ENCODE results near the gene PRELID2. TPM values are rescaled to one million over a fixed set of nuclear protein-coding genes. Genes with fewer than 3 reads are reported as not detected.
"Not testable (repeated sequence)": the region's sequence is repeated elsewhere in the genome, so short reads cannot be mapped to it uniquely, and the experiment has no call there.

PRELID2 gene
- total RNA-seq, 4 donors from 2014 or later = 23.9 to 143 (median 106) TPM

GRCh38 chr5:145803112-145804004 is 31.8 kb downstream of the PRELID2 start:
- no peak overlapping the region for H3K27ac ChIP-seq
- DNase-seq = no peak
- no peaks in the 10 kb centered on the region for H3K9me3 ChIP-seq
- H3K27me3 ChIP-seq = no peaks in the 10 kb centered on the region
- 83 to 86% methylated on average over 5 to 9 of the region's 9 CpGs for WGBS, 2 donors (ENCODE audit: low coverage in 1 of 2)
- in situ Hi-C loops (cut with MboI; ENCODE audit: low pct_ligation_motif_present in 1 of 4, low pct_unique_long_range_greater_than_20kb in 1 of 4, low sequenced_read_pairs in 3 of 4) = no loop called here
- no peak overlapping the region for H3K4me3 ChIP-seq
- peaks cover 0 to 6% (median 2%) of the 10 kb centered on the region in 4 donors for H3K4me1 ChIP-seq
- TF ChIP-seq CTCF (IDR thresholded peaks at IDR 0.05) (no peak), POLR2AphosphoS5 (IDR thresholded peaks at IDR 0.05) (no peak), EP300 (IDR thresholded peaks at IDR 0.05; ENCODE audit: low read depth) (no peak), POLR2A (IDR thresholded peaks at IDR 0.05) (no peak)
- H3K36me3 ChIP-seq = no peaks in the 10 kb centered on the region
- intact Hi-C loops (cut with DNase I; ENCODE audit: low total_unique reads) = no loop called here

- Histone ChIP-seq H3K9me3 (no peaks in the 10 kb centered on the region), H3K27me3 (no peaks in the 10 kb centered on the region), H3K36me3 (peaks cover 0 to under 1% (median 0%) of the 10 kb centered on the region in 4 donors), H3K4me1 (peaks cover 0 to 6% (median 2%) of the 10 kb centered on the region in 4 donors), H3K27ac (no peak overlapping the region), H3K4me3 (no peak overlapping the region)
- in situ Hi-C loops (cut with MboI; ENCODE audit: low pct_ligation_motif_present in 1 of 4, low pct_unique_long_range_greater_than_20kb in 1 of 4, low sequenced_read_pairs in 3 of 4) (no loop called here), intact Hi-C loops (cut with DNase I; ENCODE audit: low total_unique reads) (no loop called here)
- TF ChIP-seq POLR2AphosphoS5 (IDR thresholded peaks at IDR 0.05) (no peak), POLR2A (IDR thresholded peaks at IDR 0.05) (no peak), EP300 (IDR thresholded peaks at IDR 0.05; ENCODE audit: low read depth) (no peak), CTCF (IDR thresholded peaks at IDR 0.05) (no peak)
- no peak for DNase-seq
- 87 to 89% methylated on average over 3 to 4 of the region's 4 CpGs for WGBS, 2 donors (ENCODE audit: low coverage in 1 of 2)
These were observed 33.9 kb downstream of the PRELID2 start for GRCh38 chr5:145801195-145801594.

- Histone ChIP-seq H3K9me3 (no peaks in the 10 kb centered on the region), H3K27ac (no peak overlapping the region), H3K4me1 (peaks cover 0 to 6% (median 2%) of the 10 kb centered on the region in 4 donors), H3K27me3 (no peaks in the 10 kb centered on the region), H3K36me3 (peaks cover 0 to 9% (median 0%) of the 10 kb centered on the region in 4 donors), H3K4me3 (no peak overlapping the region)
- intact Hi-C loops (cut with DNase I; ENCODE audit: low total_unique reads) (no loop called here), in situ Hi-C loops (cut with MboI; ENCODE audit: low pct_ligation_motif_present in 1 of 4, low pct_unique_long_range_greater_than_20kb in 1 of 4, low sequenced_read_pairs in 3 of 4) (no loop called here)
- 43 to 69% methylated on average over 2 of the region's 2 CpGs for WGBS, 2 donors (ENCODE audit: low coverage in 1 of 2)
- no peak for TF ChIP-seq POLR2AphosphoS5 (IDR thresholded peaks at IDR 0.05)
- TF ChIP-seq CTCF (IDR thresholded peaks at IDR 0.05) = no peak
- TF ChIP-seq EP300 (IDR thresholded peaks at IDR 0.05; ENCODE audit: low read depth) = no peak
- TF ChIP-seq POLR2A (IDR thresholded peaks at IDR 0.05) = no peak
- DNase-seq = no peak
These were observed 35.0 kb downstream of the PRELID2 start for GRCh38 chr5:145800181-145800580.

GRCh38 chr5:145798503-145798902 is 36.6 kb downstream of the PRELID2 start:
- H3K9me3 ChIP-seq; H3K27me3 ChIP-seq; intact Hi-C loops (cut with DNase I; ENCODE audit: low total_unique reads): not testable (repeated sequence)

More at GRCh38 chr5:145798503-145798902, 36.6 kb downstream of the PRELID2 start:
- H3K36me3 ChIP-seq; DNase-seq; in situ Hi-C loops (cut with MboI; ENCODE audit: low pct_ligation_motif_present in 1 of 4, low pct_unique_long_range_greater_than_20kb in 1 of 4, low sequenced_read_pairs in 3 of 4); H3K27ac ChIP-seq; H3K4me1 ChIP-seq; H3K4me3 ChIP-seq: not testable (repeated sequence)

Data from transverse colon (tissue), 4 donors.